HEK293 (cell line): ENCODE results near the gene SH3BGRL3.
A peak's percentile ranks its signal among the peaks of the same experiment; 100 is the strongest.

Experiments used
- EGR2 ChIP-seq: fragments of 450-650 bp; formaldehyde crosslinking; IDR thresholded peaks from 2 replicates; pipeline ENCODE4 v1.5.1; 2016; ENCODE audit warnings: low read depth, missing biosample characterization, missing genetic modification characterization
- GFI1B ChIP-seq: fragments of 450-650 bp; formaldehyde crosslinking; IDR thresholded peaks from 2 replicates; pipeline ENCODE4 v1.5.1; 2016; ENCODE audit warnings: missing biosample characterization, missing genetic modification characterization
- HOXC10 ChIP-seq: sonication (generic); formaldehyde crosslinking; IDR thresholded peaks from 2 replicates; pipeline ENCODE4 v1.8.1; 2023; ENCODE audit warnings: mild to moderate bottlenecking, missing genetic modification reagents
- KLF7 ChIP-seq: fragments of 450-650 bp; formaldehyde crosslinking; IDR thresholded peaks from 2 replicates; pipeline ENCODE4 v1.5.1; 2016; ENCODE audit warnings: missing biosample characterization, missing genetic modification characterization, borderline replicate concordance
- PRDM1 ChIP-seq: fragments of 450-650 bp; formaldehyde crosslinking; IDR thresholded peaks from 2 replicates; pipeline ENCODE4; 2016; ENCODE audit warnings: missing biosample characterization, missing genetic modification characterization
- YY2 ChIP-seq: fragments of 450-650 bp; formaldehyde crosslinking; IDR thresholded peaks from 2 replicates; pipeline ENCODE4 v1.5.1; 2016; ENCODE audit warnings: missing biosample characterization, missing genetic modification characterization
- ZBTB20 ChIP-seq: fragments of 450-650 bp; formaldehyde crosslinking; IDR thresholded peaks from 2 replicates; pipeline ENCODE4 v1.5.1; 2016; ENCODE audit warnings: missing biosample characterization, missing genetic modification characterization
- ZBTB48 ChIP-seq: fragments of 450-650 bp; formaldehyde crosslinking; IDR thresholded peaks from 2 replicates; pipeline ENCODE4 v1.5.1; 2016; ENCODE audit warnings: missing biosample characterization, missing genetic modification characterization
- ZBTB8A ChIP-seq: fragments of 450-650 bp; formaldehyde crosslinking; IDR thresholded peaks from 2 replicates; pipeline ENCODE4 v1.5.1; 2016; ENCODE audit warnings: missing biosample characterization, missing genetic modification characterization
- ZFHX2 ChIP-seq: fragments of 450-650 bp; formaldehyde crosslinking; conservative IDR thresholded peaks from 2 replicates; pipeline ENCODE4 v1.5.1; 2016; ENCODE audit warnings: missing biosample characterization, missing genetic modification characterization
- ZFP41 ChIP-seq: fragments of 450-650 bp; formaldehyde crosslinking; IDR thresholded peaks from 2 replicates; pipeline ENCODE4 v1.5.1; 2016; ENCODE audit warnings: missing biosample characterization, missing genetic modification characterization, borderline replicate concordance
- ZFP69B ChIP-seq: fragments of 450-650 bp; formaldehyde crosslinking; IDR thresholded peaks from 2 replicates; pipeline ENCODE4 v1.5.1; 2016; ENCODE audit warnings: missing biosample characterization, missing genetic modification characterization
- ZNF426 ChIP-seq: fragments of 450-650 bp; formaldehyde crosslinking; IDR thresholded peaks from 2 replicates; pipeline ENCODE4 v1.5.1; 2017; ENCODE audit warnings: missing biosample characterization, missing genetic modification characterization, mild to moderate bottlenecking, inconsistent platforms, moderate library complexity
- ZNF473 ChIP-seq: fragments of 450-650 bp; formaldehyde crosslinking; IDR thresholded peaks from 2 replicates; pipeline ENCODE4 v1.5.1; 2017; ENCODE audit warnings: missing biosample characterization, missing genetic modification characterization
- ZNF501 ChIP-seq: fragments of 450-650 bp; formaldehyde crosslinking; IDR thresholded peaks from 2 replicates; pipeline ENCODE4 v1.5.1; 2016; ENCODE audit warnings: missing biosample characterization, missing genetic modification characterization
- ZNF514 ChIP-seq: fragments of 450-650 bp; formaldehyde crosslinking; IDR thresholded peaks from 2 replicates; pipeline ENCODE4 v1.5.1; 2016; ENCODE audit warnings: missing biosample characterization, missing genetic modification characterization
- ZNF600 ChIP-seq: fragments of 450-650 bp; formaldehyde crosslinking; IDR thresholded peaks from 2 replicates; pipeline ENCODE4 v1.5.1; 2016; ENCODE audit warnings: missing biosample characterization, missing genetic modification characterization
- ZNF670 ChIP-seq: fragments of 450-650 bp; formaldehyde crosslinking; IDR thresholded peaks from 2 replicates; pipeline ENCODE4 v1.5.1; 2016; ENCODE audit warnings: missing biosample characterization, missing genetic modification characterization, low read depth
- ZNF785 ChIP-seq: fragments of 450-650 bp; formaldehyde crosslinking; IDR thresholded peaks from 2 replicates; pipeline ENCODE4 v1.5.1; 2016; ENCODE audit warnings: missing biosample characterization, missing genetic modification characterization
- TF ChIP-seq, protein P1 (sequence below): fragments of 450-650 bp; formaldehyde crosslinking; IDR thresholded peaks from 2 replicates; pipeline ENCODE4 v1.5.1; 2016; ENCODE audit warnings: missing biosample characterization, missing genetic modification characterization
- TF ChIP-seq, protein P2 (sequence below): fragments of 450-650 bp; formaldehyde crosslinking; IDR thresholded peaks from 2 replicates; pipeline ENCODE4 v1.5.1; 2016; ENCODE audit warnings: missing biosample characterization, missing genetic modification characterization
- TF ChIP-seq, protein P3 (sequence below): fragments of 450-650 bp; formaldehyde crosslinking; IDR thresholded peaks from 2 replicates; pipeline ENCODE4 v1.5.1; 2017; ENCODE audit warnings: missing biosample characterization, mild to moderate bottlenecking, missing genetic modification characterization, moderate library complexity
- TF ChIP-seq, protein P4 (sequence below): fragments of 450-650 bp; formaldehyde crosslinking; IDR thresholded peaks from 2 replicates; pipeline ENCODE4 v1.5.1; 2016; ENCODE audit warnings: missing biosample characterization, missing genetic modification characterization
- TF ChIP-seq, protein P5 (sequence below): fragments of 450-650 bp; formaldehyde crosslinking; conservative IDR thresholded peaks from 2 replicates; pipeline ENCODE4 v1.5.1; 2016; ENCODE audit warnings: low read depth, missing biosample characterization, missing genetic modification characterization
- TF ChIP-seq, protein P6 (sequence below): fragments of 450-650 bp; formaldehyde crosslinking; IDR thresholded peaks from 2 replicates; pipeline ENCODE4 v1.5.1; 2017; ENCODE audit warnings: missing biosample characterization, missing genetic modification characterization
- TF ChIP-seq, protein P7 (sequence below): fragments of 450-650 bp; formaldehyde crosslinking; IDR thresholded peaks from 2 replicates; pipeline ENCODE4 v1.5.1; 2016; ENCODE audit warnings: missing biosample characterization, missing genetic modification characterization
- TF ChIP-seq, protein P8 (sequence below): fragments of 450-650 bp; formaldehyde crosslinking; IDR thresholded peaks from 2 replicates; pipeline ENCODE4 v1.5.1; 2017; ENCODE audit warnings: missing biosample characterization, missing genetic modification characterization

Gene SH3BGRL3

DNA sequence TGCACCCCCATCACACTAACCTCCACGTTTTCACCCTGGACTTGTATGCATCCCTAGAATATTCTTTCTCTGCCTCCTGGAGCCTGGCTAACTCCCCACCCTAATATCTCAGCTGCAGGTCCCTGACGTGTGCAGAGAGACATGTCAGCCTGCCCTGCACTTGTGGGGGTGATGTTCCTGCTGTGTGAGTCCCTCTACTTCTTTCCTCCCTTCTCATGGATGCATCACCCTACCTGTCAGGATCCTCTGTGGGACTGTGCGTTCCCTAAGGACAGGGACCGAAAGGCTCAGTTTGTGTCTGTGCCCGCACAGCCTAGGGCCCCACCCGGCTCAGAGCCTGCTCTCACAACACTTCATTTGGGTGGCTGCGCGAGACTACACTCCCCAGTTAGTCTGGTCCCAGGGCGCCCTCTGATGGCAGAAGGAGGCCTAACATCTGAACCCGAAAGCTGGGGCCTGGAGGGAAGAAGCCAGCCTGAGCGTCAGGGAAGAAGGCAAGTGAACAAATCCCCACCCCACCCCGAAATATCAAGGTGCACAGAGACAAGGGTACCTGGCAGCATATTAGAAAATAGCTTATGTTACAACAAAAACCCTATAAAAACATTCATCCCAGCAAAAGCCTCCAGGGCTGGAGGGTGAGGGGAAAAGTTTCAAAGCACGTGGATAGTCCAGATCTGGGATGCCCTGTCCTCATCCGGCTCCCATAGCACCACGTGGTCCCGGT, 41.6 kb downstream of the SH3BGRL3 start (continued):
- TF ChIP-seq, protein P1, sequence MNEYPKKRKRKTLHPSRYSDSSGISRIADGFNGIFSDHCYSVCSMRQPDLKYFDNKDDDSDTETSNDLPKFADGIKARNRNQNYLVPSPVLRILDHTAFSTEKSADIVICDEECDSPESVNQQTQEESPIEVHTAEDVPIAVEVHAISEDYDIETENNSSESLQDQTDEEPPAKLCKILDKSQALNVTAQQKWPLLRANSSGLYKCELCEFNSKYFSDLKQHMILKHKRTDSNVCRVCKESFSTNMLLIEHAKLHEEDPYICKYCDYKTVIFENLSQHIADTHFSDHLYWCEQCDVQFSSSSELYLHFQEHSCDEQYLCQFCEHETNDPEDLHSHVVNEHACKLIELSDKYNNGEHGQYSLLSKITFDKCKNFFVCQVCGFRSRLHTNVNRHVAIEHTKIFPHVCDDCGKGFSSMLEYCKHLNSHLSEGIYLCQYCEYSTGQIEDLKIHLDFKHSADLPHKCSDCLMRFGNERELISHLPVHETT: no peak
- TF ChIP-seq, protein P2, sequence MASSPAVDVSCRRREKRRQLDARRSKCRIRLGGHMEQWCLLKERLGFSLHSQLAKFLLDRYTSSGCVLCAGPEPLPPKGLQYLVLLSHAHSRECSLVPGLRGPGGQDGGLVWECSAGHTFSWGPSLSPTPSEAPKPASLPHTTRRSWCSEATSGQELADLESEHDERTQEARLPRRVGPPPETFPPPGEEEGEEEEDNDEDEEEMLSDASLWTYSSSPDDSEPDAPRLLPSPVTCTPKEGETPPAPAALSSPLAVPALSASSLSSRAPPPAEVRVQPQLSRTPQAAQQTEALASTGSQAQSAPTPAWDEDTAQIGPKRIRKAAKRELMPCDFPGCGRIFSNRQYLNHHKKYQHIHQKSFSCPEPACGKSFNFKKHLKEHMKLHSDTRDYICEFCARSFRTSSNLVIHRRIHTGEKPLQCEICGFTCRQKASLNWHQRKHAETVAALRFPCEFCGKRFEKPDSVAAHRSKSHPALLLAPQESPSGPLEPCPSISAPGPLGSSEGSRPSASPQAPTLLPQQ (tag by site-specific recombination): peak; percentile 85
- TF ChIP-seq ZBTB20 (tag by site-specific recombination): no peak
- no peak for TF ChIP-seq YY2 (tag by site-specific recombination)
- peak; percentile 33; the same call in 1 of the 2 replicates for TF ChIP-seq ZBTB8A (tag by site-specific recombination)
- TF ChIP-seq ZFHX2 (tag by site-specific recombination): no peak
- TF ChIP-seq ZNF501 (tag by site-specific recombination): peak; percentile 23; the same call in 1 of the 2 replicates
- TF ChIP-seq, protein P3, sequence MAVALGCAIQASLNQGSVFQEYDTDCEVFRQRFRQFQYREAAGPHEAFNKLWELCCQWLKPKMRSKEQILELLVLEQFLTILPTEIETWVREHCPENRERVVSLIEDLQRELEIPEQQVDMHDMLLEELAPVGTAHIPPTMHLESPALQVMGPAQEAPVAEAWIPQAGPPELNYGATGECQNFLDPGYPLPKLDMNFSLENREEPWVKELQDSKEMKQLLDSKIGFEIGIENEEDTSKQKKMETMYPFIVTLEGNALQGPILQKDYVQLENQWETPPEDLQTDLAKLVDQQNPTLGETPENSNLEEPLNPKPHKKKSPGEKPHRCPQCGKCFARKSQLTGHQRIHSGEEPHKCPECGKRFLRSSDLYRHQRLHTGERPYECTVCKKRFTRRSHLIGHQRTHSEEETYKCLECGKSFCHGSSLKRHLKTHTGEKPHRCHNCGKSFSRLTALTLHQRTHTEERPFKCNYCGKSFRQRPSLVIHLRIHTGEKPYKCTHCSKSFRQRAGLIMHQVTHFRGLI: no peak
- peak; percentile 77 for TF ChIP-seq ZFP69B (tag by site-specific recombination)
- no peak for TF ChIP-seq ZFP41 (tag by site-specific recombination)
- TF ChIP-seq PRDM1: no peak
- TF ChIP-seq, protein P4, sequence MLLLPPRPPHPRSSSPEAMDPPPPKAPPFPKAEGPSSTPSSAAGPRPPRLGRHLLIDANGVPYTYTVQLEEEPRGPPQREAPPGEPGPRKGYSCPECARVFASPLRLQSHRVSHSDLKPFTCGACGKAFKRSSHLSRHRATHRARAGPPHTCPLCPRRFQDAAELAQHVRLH (tag by site-specific recombination): no peak
- TF ChIP-seq HOXC10 (CRISPR knock-in tag): no peak
- no peak for TF ChIP-seq EGR2
- TF ChIP-seq, protein P5, sequence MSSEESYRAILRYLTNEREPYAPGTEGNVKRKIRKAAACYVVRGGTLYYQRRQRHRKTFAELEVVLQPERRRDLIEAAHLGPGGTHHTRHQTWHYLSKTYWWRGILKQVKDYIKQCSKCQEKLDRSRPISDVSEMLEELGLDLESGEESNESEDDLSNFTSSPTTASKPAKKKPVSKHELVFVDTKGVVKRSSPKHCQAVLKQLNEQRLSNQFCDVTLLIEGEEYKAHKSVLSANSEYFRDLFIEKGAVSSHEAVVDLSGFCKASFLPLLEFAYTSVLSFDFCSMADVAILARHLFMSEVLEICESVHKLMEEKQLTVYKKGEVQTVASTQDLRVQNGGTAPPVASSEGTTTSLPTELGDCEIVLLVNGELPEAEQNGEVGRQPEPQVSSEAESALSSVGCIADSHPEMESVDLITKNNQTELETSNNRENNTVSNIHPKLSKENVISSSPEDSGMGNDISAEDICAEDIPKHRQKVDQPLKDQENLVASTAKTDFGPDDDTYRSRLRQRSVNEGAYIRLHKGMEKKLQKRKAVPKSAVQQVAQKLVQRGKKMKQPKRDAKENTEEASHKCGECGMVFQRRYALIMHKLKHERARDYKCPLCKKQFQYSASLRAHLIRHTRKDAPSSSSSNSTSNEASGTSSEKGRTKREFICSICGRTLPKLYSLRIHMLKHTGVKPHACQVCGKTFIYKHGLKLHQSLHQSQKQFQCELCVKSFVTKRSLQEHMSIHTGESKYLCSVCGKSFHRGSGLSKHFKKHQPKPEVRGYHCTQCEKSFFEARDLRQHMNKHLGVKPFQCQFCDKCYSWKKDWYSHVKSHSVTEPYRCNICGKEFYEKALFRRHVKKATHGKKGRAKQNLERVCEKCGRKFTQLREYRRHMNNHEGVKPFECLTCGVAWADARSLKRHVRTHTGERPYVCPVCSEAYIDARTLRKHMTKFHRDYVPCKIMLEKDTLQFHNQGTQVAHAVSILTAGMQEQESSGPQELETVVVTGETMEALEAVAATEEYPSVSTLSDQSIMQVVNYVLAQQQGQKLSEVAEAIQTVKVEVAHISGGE (tag by site-specific recombination): no peak
- TF ChIP-seq ZNF473 (tag by site-specific recombination): no peak
- peak; percentile 79; the same call in 1 of the 2 replicates for TF ChIP-seq ZBTB48 (tag by site-specific recombination)
- no peak for TF ChIP-seq GFI1B (tag by site-specific recombination)
- TF ChIP-seq, protein P6, sequence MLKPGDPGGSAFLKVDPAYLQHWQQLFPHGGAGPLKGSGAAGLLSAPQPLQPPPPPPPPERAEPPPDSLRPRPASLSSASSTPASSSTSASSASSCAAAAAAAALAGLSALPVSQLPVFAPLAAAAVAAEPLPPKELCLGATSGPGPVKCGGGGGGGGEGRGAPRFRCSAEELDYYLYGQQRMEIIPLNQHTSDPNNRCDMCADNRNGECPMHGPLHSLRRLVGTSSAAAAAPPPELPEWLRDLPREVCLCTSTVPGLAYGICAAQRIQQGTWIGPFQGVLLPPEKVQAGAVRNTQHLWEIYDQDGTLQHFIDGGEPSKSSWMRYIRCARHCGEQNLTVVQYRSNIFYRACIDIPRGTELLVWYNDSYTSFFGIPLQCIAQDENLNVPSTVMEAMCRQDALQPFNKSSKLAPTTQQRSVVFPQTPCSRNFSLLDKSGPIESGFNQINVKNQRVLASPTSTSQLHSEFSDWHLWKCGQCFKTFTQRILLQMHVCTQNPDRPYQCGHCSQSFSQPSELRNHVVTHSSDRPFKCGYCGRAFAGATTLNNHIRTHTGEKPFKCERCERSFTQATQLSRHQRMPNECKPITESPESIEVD (tag by site-specific recombination): no peak
- TF ChIP-seq ZNF670 (tag by site-specific recombination): no peak
- TF ChIP-seq, protein P7, sequence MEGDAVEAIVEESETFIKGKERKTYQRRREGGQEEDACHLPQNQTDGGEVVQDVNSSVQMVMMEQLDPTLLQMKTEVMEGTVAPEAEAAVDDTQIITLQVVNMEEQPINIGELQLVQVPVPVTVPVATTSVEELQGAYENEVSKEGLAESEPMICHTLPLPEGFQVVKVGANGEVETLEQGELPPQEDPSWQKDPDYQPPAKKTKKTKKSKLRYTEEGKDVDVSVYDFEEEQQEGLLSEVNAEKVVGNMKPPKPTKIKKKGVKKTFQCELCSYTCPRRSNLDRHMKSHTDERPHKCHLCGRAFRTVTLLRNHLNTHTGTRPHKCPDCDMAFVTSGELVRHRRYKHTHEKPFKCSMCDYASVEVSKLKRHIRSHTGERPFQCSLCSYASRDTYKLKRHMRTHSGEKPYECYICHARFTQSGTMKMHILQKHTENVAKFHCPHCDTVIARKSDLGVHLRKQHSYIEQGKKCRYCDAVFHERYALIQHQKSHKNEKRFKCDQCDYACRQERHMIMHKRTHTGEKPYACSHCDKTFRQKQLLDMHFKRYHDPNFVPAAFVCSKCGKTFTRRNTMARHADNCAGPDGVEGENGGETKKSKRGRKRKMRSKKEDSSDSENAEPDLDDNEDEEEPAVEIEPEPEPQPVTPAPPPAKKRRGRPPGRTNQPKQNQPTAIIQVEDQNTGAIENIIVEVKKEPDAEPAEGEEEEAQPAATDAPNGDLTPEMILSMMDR (tag by site-specific recombination): peak; percentile 85
- TF ChIP-seq, protein P8, sequence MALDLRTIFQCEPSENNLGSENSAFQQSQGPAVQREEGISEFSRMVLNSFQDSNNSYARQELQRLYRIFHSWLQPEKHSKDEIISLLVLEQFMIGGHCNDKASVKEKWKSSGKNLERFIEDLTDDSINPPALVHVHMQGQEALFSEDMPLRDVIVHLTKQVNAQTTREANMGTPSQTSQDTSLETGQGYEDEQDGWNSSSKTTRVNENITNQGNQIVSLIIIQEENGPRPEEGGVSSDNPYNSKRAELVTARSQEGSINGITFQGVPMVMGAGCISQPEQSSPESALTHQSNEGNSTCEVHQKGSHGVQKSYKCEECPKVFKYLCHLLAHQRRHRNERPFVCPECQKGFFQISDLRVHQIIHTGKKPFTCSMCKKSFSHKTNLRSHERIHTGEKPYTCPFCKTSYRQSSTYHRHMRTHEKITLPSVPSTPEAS: no peak
- no peak for TF ChIP-seq ZNF514 (tag by site-specific recombination)
- no peak for TF ChIP-seq KLF7
- no peak for TF ChIP-seq ZNF426 (tag by site-specific recombination)
- TF ChIP-seq ZNF785: no peak
- TF ChIP-seq ZNF600: 0 out of 2 replicates have a peak, but pooled peaks have one; percentile 41
